NOMO-1 treated with dmso at 0.1 percent for 144 hours (cell line): ENCODE measurements around the gene ASB8.
"Not testable (repeated sequence)": the region's sequence is repeated elsewhere in the genome, so short reads cannot be mapped to it uniquely, and the experiment has no call there.

Experiments
- DNase-seq: peaks from one replicate; lab custom pipeline; 2025; ENCODE audit not compliant: unreplicated experiment; lab: John Stamatoyannopoulos, UW

ASB8 gene

GRCh38 chr12:48142818-48143674 is 14.3 kb downstream of the ASB8 start:
- DNase-seq: no peak

DNA sequence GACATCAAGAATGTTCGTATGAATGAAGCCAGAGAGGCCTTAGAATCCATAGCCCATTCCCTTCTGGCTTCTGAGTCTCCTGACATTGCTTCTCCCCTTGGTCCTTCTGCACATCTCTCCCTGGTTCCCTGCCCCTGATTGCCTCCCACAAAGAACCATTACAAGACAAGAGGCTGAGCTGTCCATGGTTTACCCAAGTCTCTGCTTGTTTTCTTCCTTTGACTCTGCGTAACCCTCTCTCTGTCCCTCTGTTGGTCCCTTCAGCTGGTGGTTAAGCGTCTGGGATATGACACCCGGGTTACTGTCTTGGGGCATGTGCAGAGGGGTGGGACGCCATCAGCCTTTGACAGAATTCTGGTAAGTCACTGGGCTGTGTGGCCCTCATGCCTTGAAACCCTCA is 22.3 kb downstream of the ASB8 start:
- DNase-seq: no peak

DNA sequence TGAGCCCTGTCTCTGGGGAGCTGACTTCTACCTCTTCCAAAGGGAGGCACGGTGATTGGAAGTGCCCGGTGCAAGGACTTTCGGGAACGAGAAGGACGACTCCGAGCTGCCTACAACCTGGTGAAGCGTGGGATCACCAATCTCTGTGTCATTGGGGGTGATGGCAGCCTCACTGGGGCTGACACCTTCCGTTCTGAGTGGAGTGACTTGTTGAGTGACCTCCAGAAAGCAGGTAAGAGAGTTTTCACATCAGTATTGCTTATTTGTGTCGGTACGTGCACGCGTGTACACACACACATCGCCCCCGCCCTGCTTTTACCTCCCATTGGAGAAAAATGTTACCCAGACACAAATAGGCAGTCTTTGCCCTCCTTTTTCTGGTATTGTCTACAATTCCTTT is 24.5 kb downstream of the ASB8 start:
- no peak for DNase-seq

DNA sequence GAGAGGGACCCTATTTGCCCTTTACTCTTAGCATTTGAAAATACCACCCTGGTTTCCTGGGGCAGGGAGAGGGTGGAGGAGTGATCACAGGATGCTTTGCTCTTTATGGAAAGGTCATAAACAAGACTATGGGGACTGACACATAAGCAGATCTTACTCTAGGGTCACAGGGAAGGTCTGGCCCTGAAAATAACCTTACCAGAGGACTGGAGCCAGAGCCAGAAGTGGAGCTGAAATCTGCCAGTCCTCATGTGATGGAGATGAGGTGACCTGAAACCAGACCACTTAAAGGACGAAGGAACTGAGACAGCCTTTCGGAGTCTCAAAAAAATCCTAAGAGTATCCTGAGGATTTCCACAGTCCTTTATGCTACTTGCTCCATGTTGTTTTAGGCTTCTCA is 25.8 kb downstream of the ASB8 start:
- DNase-seq: no peak

DNA sequence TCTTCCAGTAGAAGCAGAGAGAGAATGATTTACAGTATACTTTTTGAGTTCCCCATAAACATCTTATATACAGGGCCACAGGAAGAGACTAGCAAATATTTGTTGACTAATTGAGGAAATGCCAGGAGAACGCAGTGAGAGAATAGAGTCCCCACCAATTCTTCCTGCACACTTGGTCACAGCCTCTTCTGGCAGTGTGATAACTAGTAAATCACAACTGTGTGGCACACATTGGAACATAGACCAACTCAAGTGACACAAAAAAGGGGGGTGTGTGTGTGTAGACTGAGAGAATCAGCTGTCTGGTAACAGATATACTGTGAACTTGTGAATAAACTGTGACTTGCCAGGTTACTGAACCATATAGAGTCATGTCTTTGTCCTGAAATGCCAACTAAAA is 27.9 kb downstream of the ASB8 start:
- DNase-seq: no peak

GRCh38 chr12:48128800-48129199 is 28.5 kb downstream of the ASB8 start:
- DNase-seq: no peak

- DNase-seq: no peak
These were observed 30.2 kb downstream of the ASB8 start for GRCh38 chr12:48126953-48127630.

- no peak for DNase-seq
These were observed 31.3 kb downstream of the ASB8 start for GRCh38 chr12:48125985-48126384.

DNA sequence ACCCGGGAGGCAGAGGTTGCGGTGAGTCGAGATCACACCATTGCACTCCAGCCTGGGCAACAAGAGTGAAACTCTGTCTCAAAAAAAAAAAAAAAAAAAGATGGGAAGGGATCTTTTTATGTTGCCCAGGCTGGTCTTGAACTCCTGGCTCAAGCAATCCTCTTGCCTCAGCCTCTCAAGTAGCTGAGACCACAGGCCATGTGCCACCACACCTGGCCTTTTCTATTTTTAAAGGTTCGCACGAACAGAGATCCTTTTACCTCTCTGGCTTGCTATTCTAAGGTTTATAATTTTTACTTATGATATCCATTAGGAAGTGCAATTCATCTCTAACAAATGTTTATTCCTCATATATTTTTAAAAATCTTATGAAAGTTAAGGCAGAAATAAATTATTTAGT is 31.8 kb downstream of the ASB8 start:
- DNase-seq: not testable (repeated sequence)

DNA sequence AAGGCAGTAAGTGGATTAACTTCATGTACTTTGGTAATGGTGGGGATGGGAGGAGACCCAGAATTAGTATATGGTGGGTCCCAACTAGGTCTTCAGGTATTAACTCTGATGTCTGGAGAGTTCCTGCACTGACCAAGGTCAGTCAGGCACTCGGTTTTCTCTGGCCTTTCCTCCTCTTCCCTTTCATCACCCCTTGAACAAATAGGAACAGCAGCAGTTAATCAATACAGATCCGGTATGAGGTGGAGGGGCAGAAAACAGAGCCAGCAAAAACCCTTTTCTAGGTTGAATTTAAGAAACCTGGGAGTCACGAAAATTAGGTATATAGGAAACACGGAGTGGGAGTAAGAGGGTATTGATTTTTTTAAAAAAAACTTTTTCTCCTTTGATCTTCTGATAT is 34.1 kb downstream of the ASB8 start:
- DNase-seq: no peak

DNA sequence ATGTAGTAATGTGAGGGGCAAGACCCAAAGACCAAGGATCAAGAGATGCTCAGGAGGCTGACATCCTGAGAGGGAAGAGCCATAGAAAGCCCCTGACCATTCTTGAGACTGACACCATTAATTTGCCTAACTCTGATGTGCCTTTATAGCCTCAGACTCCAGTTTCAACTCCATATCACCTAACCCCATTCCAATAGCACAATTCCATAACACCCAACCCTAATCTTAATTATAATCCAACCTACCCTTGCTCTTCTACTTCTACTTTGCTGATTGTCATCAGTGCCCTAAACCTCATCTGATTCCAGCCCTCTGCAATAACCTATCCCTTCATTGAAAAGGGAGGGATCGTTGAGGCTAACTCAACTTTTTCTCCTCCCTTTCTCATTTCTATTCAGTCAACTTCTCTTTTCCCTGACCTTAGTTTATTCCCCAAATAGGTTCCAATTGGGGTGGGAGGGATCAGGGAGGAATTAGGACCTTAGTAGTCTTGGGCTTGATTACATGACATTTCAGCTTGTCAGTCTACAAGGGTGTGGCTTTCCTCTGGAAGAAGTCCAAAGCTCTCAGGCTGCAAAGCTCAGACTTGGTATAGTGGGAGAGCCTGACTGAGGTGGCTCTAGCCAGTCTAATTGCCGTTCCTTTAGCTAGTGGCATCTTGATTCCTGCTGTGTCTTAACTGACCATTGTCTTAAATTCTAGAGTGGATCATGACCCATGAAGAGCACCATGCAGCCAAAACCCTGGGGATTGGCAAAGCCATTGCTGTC is 35.1 kb downstream of the ASB8 start:
- no peak for DNase-seq

DNA sequence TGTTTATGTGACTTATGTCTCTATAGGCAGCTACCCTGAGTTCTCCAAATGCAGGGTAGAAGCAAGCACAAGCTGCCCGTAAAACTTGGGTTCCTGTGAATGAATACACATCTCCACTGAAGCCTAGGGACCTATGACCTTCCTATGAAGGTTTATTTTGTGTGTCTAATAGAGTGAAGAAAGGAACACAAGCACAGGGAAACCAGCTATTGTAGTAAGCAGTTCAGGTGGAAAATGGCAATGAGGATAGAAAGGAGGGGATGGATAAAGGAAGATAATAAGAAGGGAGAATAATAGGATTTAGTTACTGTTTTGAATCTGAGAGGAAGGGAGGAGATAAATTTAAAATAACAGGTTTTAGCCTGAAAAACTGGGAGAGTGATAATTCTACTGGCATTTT is 35.8 kb downstream of the ASB8 start:
- DNase-seq: no peak

GRCh38 chr12:48119834-48120195 is 37.5 kb downstream of the ASB8 start:
- DNase-seq: no peak

GRCh38 chr12:48119078-48119833 is 38.1 kb downstream of the ASB8 start, which contains the start of gene PFKM:
PFKM (plus strand) TSS chr12:48119364; CDS start chr12:48122775, 3,411 bp downstream.
- peak; percentile 69 for DNase-seq

DNA sequence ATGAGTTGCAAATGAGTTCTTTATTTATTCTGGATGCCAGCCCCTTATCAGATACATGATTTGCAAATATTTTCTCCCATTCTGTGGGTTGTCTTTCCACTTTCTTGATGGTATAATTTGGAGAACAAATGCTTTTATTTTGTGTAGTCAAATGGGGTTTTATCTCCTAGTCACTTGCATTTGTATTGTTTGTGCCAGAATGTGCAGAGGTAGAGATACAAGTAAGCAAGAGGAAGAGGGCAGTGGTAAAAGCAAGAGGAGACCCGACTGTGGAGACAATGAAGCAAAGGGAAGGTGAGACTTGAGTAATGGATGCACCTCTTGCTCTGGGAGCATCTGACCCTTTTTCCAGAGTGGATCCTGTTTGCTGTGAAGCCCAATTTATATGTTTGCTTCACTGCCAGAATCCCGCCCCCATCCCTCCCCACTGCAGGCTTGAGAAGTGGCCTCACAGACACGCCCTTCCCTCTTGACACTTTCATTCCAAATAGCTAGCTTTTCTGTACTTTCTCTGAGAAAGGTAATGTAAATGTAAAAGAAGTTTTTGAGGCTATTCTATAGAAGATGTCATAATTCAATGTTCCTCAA is 38.9 kb downstream of the ASB8 start:
- no peak for DNase-seq

DNA sequence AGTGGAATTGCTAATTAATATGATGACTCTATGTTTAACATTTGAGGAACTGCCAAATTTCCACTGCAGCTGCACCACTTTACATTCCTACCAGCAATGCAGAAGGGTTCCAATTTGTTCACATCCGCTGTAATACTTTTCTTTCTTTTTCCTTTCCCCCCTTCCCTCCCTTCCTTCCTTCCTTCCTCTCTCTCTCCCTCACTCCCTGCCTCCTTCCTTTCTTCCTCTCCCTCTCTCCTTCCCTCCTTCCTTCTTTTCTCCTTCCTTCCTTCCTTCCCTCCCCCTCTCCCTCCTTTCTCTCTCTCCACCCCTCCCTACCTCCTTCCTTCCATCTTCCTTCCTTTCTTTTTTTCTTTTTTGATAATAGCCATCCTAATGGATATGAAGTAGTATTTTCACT is 41.4 kb downstream of the ASB8 start:
- DNase-seq: no peak

DNA sequence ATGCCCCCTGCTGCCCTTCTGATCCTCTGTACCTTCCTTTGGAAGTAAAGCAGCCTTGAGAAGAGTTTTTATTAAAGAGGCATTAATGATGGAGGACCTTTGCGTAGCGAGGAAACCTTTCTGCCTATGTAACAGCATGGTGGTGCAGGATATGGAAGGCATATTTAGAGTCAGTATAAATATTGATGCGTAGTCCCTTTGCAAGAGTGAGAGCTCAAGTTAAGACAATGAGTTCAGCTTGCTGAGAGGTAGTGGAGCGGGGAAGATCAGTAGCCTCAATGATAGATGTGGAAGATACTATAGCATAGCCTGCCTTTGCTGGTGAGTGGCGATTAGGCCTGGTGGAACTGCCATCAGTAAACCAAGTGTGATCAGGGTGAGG is 46.0 kb downstream of the ASB8 start:
- DNase-seq: not testable (repeated sequence)

DNA sequence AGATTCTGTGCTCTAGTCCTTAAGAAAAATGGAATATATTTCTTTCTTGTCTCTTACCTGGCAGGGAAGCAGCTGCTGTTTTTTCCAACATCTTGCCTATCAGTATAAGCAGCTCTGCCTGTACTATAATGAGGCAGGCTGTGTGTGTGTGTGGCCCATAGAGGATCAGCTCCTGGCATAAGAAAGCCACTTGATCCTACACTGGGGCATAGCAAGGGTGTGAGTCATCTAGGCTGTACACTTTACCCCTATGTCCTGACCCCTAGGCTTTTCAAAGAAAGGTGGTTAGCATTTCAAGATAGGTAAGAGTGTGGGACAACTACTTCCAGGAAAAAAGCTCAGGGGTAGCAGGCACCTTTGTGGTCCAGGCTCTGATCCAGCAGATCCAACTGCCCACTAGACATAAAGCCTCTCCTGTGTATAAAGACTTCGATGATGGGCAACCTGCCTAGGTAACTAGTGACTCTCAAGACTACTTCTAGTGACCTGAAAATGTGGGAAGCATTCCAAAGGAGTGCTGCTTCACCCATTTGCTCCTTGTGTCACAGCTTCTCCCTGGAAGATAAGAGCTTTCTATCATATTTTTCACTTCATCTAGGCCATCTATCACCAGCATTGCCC is 46.5 kb downstream of the ASB8 start:
- no peak for DNase-seq

DNA sequence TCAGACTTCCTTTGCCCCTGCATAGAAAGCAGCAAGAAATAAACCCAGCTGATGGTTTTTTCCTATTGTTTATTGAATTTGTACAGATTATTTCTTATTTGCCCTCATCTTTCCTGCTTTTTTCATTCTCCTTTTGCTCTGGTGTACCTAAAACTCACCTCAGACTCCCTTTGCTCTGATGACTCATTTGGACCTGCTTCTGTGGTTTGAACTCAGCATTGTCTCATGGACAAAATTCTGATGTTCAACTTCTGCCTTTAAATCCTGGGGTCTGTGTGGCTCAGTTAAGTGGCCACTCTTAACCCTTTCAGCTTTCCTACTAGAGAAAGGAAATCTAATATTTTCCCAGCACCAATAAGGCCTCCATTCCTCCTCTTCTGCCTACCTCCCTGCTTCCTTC is 47.9 kb downstream of the ASB8 start:
- no peak for DNase-seq
